HepG2 (cell line): ENCODE data around the gene CHRD. TPM values are rescaled to one million over a fixed set of nuclear protein-coding genes. Genes with fewer than 3 reads are reported as not detected.

Experiments used
- ATAC-seq: fragments of 200-7000 bp; cut with Tn5 transposase; 3 replicates; pipeline ENCODE4 v1.9.1; 2020; ENCODE audit warnings: mild to moderate bottlenecking, moderate library complexity
- BruUV-seq: library from RNA; stranded (reverse); fragments of 400-500 nt; replicated peaks from 2 replicates; lab custom pipeline; 2021; lab: Mats Ljungman, UMichigan
- CTCF ChIA-PET: fragments of 300-600 bp; formaldehyde crosslinking; extraction: SDS; loops from one replicate; lab custom pipeline; 2021; ENCODE audit warnings: low total read pairs, inconsistent platforms, low intra/inter-chr PET ratio; lab: Yijun Ruan, JAX
- POLR2A ChIA-PET: fragments of 350-600 bp; sonication (Branson Sonifier 250); formaldehyde crosslinking; loops from one replicate; lab custom pipeline; 2020; ENCODE audit warnings: antibody characterized with exemption, inconsistent platforms; lab: Yijun Ruan, JAX
- DNase-seq: peaks from one replicate; pipeline ENCODE4 v3.0.0-alpha.2; 2015; ENCODE audit warnings: low spot score
- FAIRE-seq: peaks from 3 replicates; lab custom pipeline; 2011; peaks lifted over from hg19 to GRCh38; lab: Jason Lieb, UNC
- H2AFZ ChIP-seq: one replicate; pipeline ENCODE4 v1.6.1; 2011; ENCODE audit warnings: low read length, inconsistent platforms
- H3K27ac ChIP-seq: fragments of 300-600 bp; 3 replicates; pipeline ENCODE4 v1.8.0; 2011; ENCODE audit warnings: mixed run types, mild to moderate bottlenecking, mixed read lengths, low read length, inconsistent platforms; ENCODE audit not compliant: insufficient read depth; ENCODE audit errors: extremely low read length
- H3K27me3 ChIP-seq, 2 experiments: fragments of 200-600 bp in 1 of 2; 2 replicates in 1 of 2; 3 replicates in 1 of 2; pipeline versions ENCODE4 v1.6.0 to v1.8.0; 2011; ENCODE audit warnings: low read length in 2 of 2, mild to moderate bottlenecking in 2 of 2, moderate library complexity in 2 of 2, inconsistent platforms in 1 of 2; ENCODE audit not compliant: insufficient read depth in 2 of 2, control insufficient read depth in 1 of 2
- H3K36me3 ChIP-seq, 2 experiments: fragments of 200-600 bp in 1 of 2; replicated peaks in 1 of 2; 2 replicates in 1 of 2; 3 replicates in 1 of 2; pipeline versions ENCODE4 v1.5.1 to v1.8.0; 2011; ENCODE audit warnings: low read length in 2 of 2, inconsistent platforms in 1 of 2; ENCODE audit not compliant: insufficient read depth in 2 of 2, control insufficient read depth in 1 of 2
- H3K4me1 ChIP-seq: 2 replicates; pipeline ENCODE4 v1.5.1; 2012; ENCODE audit warnings: low read length, inconsistent platforms; ENCODE audit not compliant: insufficient read depth
- H3K4me2 ChIP-seq: 2 replicates; pipeline ENCODE4 v1.6.0; 2011; ENCODE audit warnings: low read depth, low read length, inconsistent platforms
- H3K4me3 ChIP-seq, 3 experiments: fragments of 200-600 bp in 1 of 3; sonication (generic), shearing (Covaris generic) in 1 of 3; replicated peaks in 1 of 3; 2 replicates each; pipeline ENCODE4 v1.5.1; 2011 to 2016; ENCODE audit warnings: low read length in 3 of 3, inconsistent platforms in 2 of 3, low read depth in 2 of 3, mild to moderate bottlenecking in 2 of 3, control low read depth in 1 of 3, mixed read lengths in 1 of 3; ENCODE audit not compliant: insufficient read depth in 1 of 3
- H3K79me2 ChIP-seq: one replicate; pipeline ENCODE4 v1.6.1; 2011; ENCODE audit warnings: low read length, inconsistent platforms; ENCODE audit not compliant: insufficient read depth
- H3K9ac ChIP-seq: 2 replicates; pipeline ENCODE4 v1.6.0; 2011; ENCODE audit warnings: mild to moderate bottlenecking, low read depth, low read length, inconsistent platforms; ENCODE audit not compliant: insufficient read depth
- H3K9me3 ChIP-seq: 2 replicates; pipeline ENCODE4 v1.5.1; 2012; ENCODE audit warnings: mild to moderate bottlenecking, low read length
- H4K20me1 ChIP-seq: 2 replicates; pipeline ENCODE4 v1.6.0; 2011; ENCODE audit warnings: inconsistent platforms, mild to moderate bottlenecking, low read length, moderate library complexity; ENCODE audit not compliant: insufficient read depth
- CBX5 ChIP-seq: sonication (generic); formaldehyde crosslinking; IDR thresholded peaks from 2 replicates; pipeline ENCODE4 v1.4.0; 2020; ENCODE audit warnings: missing genetic modification reagents, borderline replicate concordance
- GPBP1L1 ChIP-seq: sonication (generic); formaldehyde crosslinking; IDR thresholded peaks from 2 replicates; pipeline ENCODE4 v1.5.0; 2020; ENCODE audit warnings: mild to moderate bottlenecking, missing genetic modification reagents
- MAFG ChIP-seq: sonication (generic); formaldehyde crosslinking; IDR thresholded peaks from 2 replicates; pipeline ENCODE4 v1.5.1; 2020; ENCODE audit warnings: mild to moderate bottlenecking, missing genetic modification reagents
- MYC ChIP-seq: sonication (generic); formaldehyde crosslinking; IDR thresholded peaks from 2 replicates; pipeline ENCODE4 v1.9.0; 2021; ENCODE audit warnings: missing genetic modification reagents, borderline replicate concordance
- NCOR1 ChIP-seq: fragments of 200-600 bp; sonication (generic); IDR thresholded peaks from 2 replicates; pipeline ENCODE4 v1.7.0; 2017; ENCODE audit warnings: antibody characterized with exemption, low read length, borderline replicate concordance
- POLR2A ChIP-seq, 2 experiments: IDR thresholded peaks; 2 replicates each; pipeline ENCODE4 v1.6.1; 2011; ENCODE audit warnings: low read depth in 2 of 2, low read length in 2 of 2, mild to moderate bottlenecking in 1 of 2, moderate library complexity in 1 of 2; ENCODE audit not compliant: insufficient read depth in 1 of 2
- TCF7L2 ChIP-seq: IDR thresholded peaks from 2 replicates; pipeline ENCODE4 v1.6.1; 2011; ENCODE audit warnings: mild to moderate bottlenecking, low read depth, low read length, moderate library complexity
- THRA ChIP-seq: sonication (generic); formaldehyde crosslinking; IDR thresholded peaks from 2 replicates; pipeline ENCODE4 v1.4.0; 2020; ENCODE audit warnings: missing genetic modification reagents, borderline replicate concordance
- ZBTB37 ChIP-seq: sonication (generic); formaldehyde crosslinking; IDR thresholded peaks from 2 replicates; pipeline ENCODE4 v1.4.0; 2020; ENCODE audit warnings: mild to moderate bottlenecking, missing genetic modification reagents
- ZNF569 ChIP-seq: sonication (generic); formaldehyde crosslinking; IDR thresholded peaks from 2 replicates; pipeline ENCODE4 v1.5.0; 2020; ENCODE audit warnings: mild to moderate bottlenecking, missing genetic modification reagents, moderate library complexity, borderline replicate concordance
- ZNF644 ChIP-seq: IDR thresholded peaks from 2 replicates; pipeline ENCODE4 v1.6.1; 2016; ENCODE audit warnings: low read depth
- ZNF740 ChIP-seq: sonication (generic); formaldehyde crosslinking; IDR thresholded peaks from 2 replicates; pipeline ENCODE4 v1.4.0; 2020; ENCODE audit warnings: missing genetic modification reagents
- WGBS: methylation state at CpG from one replicate; pipeline ENCODE4 v1.1.6; 2017; ENCODE audit warnings: low lambda C conversion rate; 5-methylcytosine and 5-hydroxymethylcytosine counted together
- in situ Hi-C: cut with HindIII; loops from 2 replicates; pipeline ENCODE4 v1.10.0; 2017; ENCODE audit warnings: low pct_unique_long_range_greater_than_20kb; ENCODE audit not compliant: extremely low pct_ligation_motif_present
- intact Hi-C: fragments of 100-400 bp; cut with micrococcal nuclease; formaldehyde crosslinking; loops from one replicate; pipeline ENCODE4 v1.10.0; 2022; ENCODE audit not compliant: unreplicated experiment
- polyA plus RNA-seq, 8 experiments: library from polyadenylated mRNA; depleted of rRNA in 3 of 8; stranded (reverse) in 7 of 8; unstranded in 1 of 8; fragments of >200 nt; fragmentation: Illumina TruSeq in 4 of 8; extraction: Trizol in 4 of 8; gene quantifications; 2 replicates each; pipeline versions ENCODE4 v1.2.1 to v1.2.3, GENCODE V29; 2011 to 2016; ENCODE audit warnings: low read depth in 4 of 8, missing spikeins in 1 of 8, mixed read lengths in 1 of 8; ENCODE audit not compliant: insufficient read depth in 1 of 8
- total RNA-seq, 5 experiments: library from RNA; depleted of rRNA; stranded (reverse); fragments of >200 nt; fragmentation: Illumina TruSeq; extraction: Trizol; gene quantifications; 2 replicates each; pipeline ENCODE4 v1.2.3, GENCODE V29; 2016; ENCODE audit warnings: low read depth in 1 of 5

CHRD gene
- total and polyA plus RNA-seq, 2 of the 13 experiments (the other 11 are each of a cell fraction or from before 2014, with no cell fraction given), result 22.2 to 35.2 TPM

GRCh38 chr3:184388164-184388935, 8.5 kb downstream of the CHRD start:
- no peak for ATAC-seq
- BruUV-seq, result no TSS peak
- H3K4me1 ChIP-seq, result no peaks in the 10 kb centered on the region
- in situ Hi-C loops (no loop called here), intact Hi-C loops (no loop called here)
- no peak for TF ChIP-seq MYC (CRISPR knock-in tag)
- TF ChIP-seq ZNF644 (CRISPR knock-in tag), result no peak
- no peak for TF ChIP-seq ZNF740 (CRISPR knock-in tag)
- TF ChIP-seq POLR2A (IDR thresholded peaks at IDR 0.05; ENCODE audit: insufficient read depth in 1 of 2, low read depth in 2 of 2, low read length in 2 of 2), result no peak
- no peak for TF ChIP-seq MAFG (CRISPR knock-in tag)
- no peak for TF ChIP-seq NCOR1
- no peak for TF ChIP-seq ZBTB37 (CRISPR knock-in tag)
- TF ChIP-seq THRA (CRISPR knock-in tag), result no peak
- no peak for TF ChIP-seq GPBP1L1 (CRISPR knock-in tag)
- TF ChIP-seq TCF7L2, result no peak
- TF ChIP-seq ZNF569 (CRISPR knock-in tag), result no peak
- no peak for TF ChIP-seq CBX5 (CRISPR knock-in tag)
- no peak overlapping the region for H2AFZ ChIP-seq
- no peak for FAIRE-seq
- ChIA-PET CTCF (no interaction called here), POLR2A (interaction anchor here (1.2 to 1.3 kb wide), 2 partner anchors 8 to 17 kb away, joined by 5 read pairs; partner anchors contain the start of gene CHRD)
- H3K27me3 ChIP-seq, result no peaks in the 10 kb centered on the region
- H3K4me3 ChIP-seq, result no peak overlapping the region
- no peaks in the 10 kb centered on the region for H3K79me2 ChIP-seq
- no peaks in the 10 kb centered on the region for H4K20me1 ChIP-seq
- no peak overlapping the region for H3K4me2 ChIP-seq
- no peak overlapping the region for H3K27ac ChIP-seq
- no peak for DNase-seq
- no peak overlapping the region for H3K9ac ChIP-seq
- WGBS, result 86% methylated on average over 7 of the region's 8 CpGs
- peaks cover 11 to 29% of the 10 kb centered on the region in 2 experiments; a peak in 4 of 5 replicates for H3K36me3 ChIP-seq
- no peaks in the 10 kb centered on the region for H3K9me3 ChIP-seq
